ENCODE data around the gene HAX1.

Gene HAX1

GRCh38 chr1:154324241-154324640 lies 51.8 kb downstream of the HAX1 start:
- in situ Hi-C loops (cut with HindIII; ENCODE audit: low pct_unique_long_range_greater_than_20kb, low sequenced_read_pairs): no loop called here
- no peak for TF ChIP-seq JUND (IDR thresholded peaks at IDR 0.05; ENCODE audit: low read depth)
- no peak for DNase-seq (ENCODE audit: low read depth in 1 of 2, low spot score in 1 of 2)

DNA sequence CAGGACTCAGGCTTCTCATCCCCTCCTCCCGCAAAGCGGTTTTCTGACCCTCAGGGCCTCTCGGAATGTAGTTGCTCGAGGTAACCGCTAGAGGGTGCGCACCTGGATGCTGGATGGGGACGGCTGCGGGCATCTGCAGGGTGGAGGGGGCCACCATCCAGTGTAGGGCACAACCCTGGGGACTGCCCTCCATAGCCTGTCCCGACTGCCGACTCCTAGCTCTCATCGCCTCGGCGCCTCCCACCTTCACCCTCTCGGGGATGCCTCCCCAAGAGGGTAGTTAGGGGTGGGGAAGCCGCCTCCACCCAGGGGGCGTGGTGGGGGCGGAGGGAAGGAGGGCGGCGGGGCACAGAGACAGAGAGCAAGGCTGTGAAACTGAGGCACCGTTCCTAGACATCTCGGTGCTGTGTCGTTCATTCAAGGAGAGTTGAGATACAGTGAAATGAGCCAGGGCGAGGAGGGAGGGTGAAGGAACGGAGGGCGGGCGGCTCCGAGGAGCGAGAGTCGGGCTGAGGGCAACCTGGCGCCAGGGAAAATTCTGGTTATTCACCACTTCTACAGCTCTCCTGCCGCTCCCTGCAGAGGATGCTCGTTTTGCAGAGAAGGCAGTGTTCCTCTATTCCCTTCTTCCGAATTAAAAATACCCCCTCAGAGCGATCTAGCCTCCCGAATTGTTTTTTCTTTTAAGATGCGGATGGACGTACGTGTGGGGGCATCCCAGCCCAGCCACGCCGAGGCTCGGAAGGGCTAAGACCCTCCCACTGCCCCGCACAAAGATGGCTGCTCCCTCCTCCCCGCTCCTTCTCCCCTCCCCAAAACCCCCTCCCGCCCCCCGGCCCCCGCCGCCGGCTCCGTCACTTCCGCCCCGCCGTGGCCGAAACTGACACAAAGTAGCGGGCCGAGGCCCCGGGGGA lies 52.5 kb downstream of the HAX1 start, which contains the start of gene ATP8B2:
Gene ATP8B2 (plus strand): TSS at position 857 of the 914 bp plus-strand sequence. CDS start 2,617 bp downstream, outside the sequence.
- in situ Hi-C loops (cut with HindIII; ENCODE audit: low pct_unique_long_range_greater_than_20kb, low sequenced_read_pairs): no loop called here
- peak; percentile 86 to 87 for DNase-seq (ENCODE audit: low read depth in 1 of 2, low spot score in 1 of 2)
- TF ChIP-seq JUND (IDR thresholded peaks at IDR 0.05; ENCODE audit: low read depth): no peak

All from T47D (cell line).